Astrocyte of the spinal cord (primary cell): ENCODE results near the gene MAEA.

ENCODE experiments used
- DNase-seq: peaks from one replicate; pipeline ENCODE4 v3.0.0; 2011; ENCODE audit warnings: low read depth, low spot score
- H3K4me3 ChIP-seq: 2 replicates; pipeline ENCODE4 v1.5.1; 2011; ENCODE audit warnings: low read depth, mild to moderate bottlenecking, low read length, moderate library complexity
- CTCF ChIP-seq: IDR thresholded peaks from 2 replicates; pipeline ENCODE4 v1.5.1; 2012; ENCODE audit warnings: low read depth, mild to moderate bottlenecking, low read length, inconsistent platforms
- in situ Hi-C: cut with HindIII; loops from 2 replicates; pipeline ENCODE4 v1.10.0; 2017; ENCODE audit warnings: low sequenced_read_pairs

Gene MAEA

GRCh38 chr4:1315836-1316536 is 26.3 kb downstream of the MAEA start:
- DNase-seq: no peak
- H3K4me3 ChIP-seq: no peak overlapping the region
- in situ Hi-C loops: no loop called here
- no peak for TF ChIP-seq CTCF

- no peak for DNase-seq
- TF ChIP-seq CTCF: no peak
- in situ Hi-C loops: no loop called here
- no peak overlapping the region for H3K4me3 ChIP-seq
These were observed 27.0 kb downstream of the MAEA start for GRCh38 chr4:1316537-1317168.

GRCh38 chr4:1317177-1318045 is 27.7 kb downstream of the MAEA start:
- in situ Hi-C loops: no loop called here
- no peak for DNase-seq
- no peak overlapping the region for H3K4me3 ChIP-seq
- no peak for TF ChIP-seq CTCF

GRCh38 chr4:1318046-1318375 is 28.3 kb downstream of the MAEA start:
- no peak overlapping the region for H3K4me3 ChIP-seq
- TF ChIP-seq CTCF: no peak
- in situ Hi-C loops: no loop called here
- DNase-seq: no peak

- TF ChIP-seq CTCF: peak; percentile 33
- DNase-seq: no peak
- in situ Hi-C loops: no loop called here
- no peak overlapping the region for H3K4me3 ChIP-seq
These were observed 29.0 kb downstream of the MAEA start for GRCh38 chr4:1318488-1319213.

GRCh38 chr4:1321486-1321885 is 31.8 kb downstream of the MAEA start:
- TF ChIP-seq CTCF: no peak
- no peak overlapping the region for H3K4me3 ChIP-seq
- in situ Hi-C loops: no loop called here
- DNase-seq: no peak
